GM19099 (cell line): ENCODE data around the gene KCNA10.

Experiments
- POLR2A ChIP-seq: IDR thresholded peaks from 3 replicates; pipeline ENCODE4 v1.6.1; 2011; ENCODE audit warnings: low read depth; ENCODE audit not compliant: insufficient read length; ENCODE audit errors: extremely low read depth

The KCNA10 gene

GRCh38 chr1:110519125-110519810 is at the start of gene KCNA10:
KCNA10 (minus strand) TSS chr1:110519175; CDS start chr1:110518787, 388 bp downstream.
- no peak for TF ChIP-seq POLR2A

- no peak for TF ChIP-seq POLR2A
Observed at GRCh38 chr1:110566836-110567235, 47.9 kb upstream of the KCNA10 start.

- no peak for TF ChIP-seq POLR2A
Observed at GRCh38 chr1:110565565-110565964, 46.6 kb upstream of the KCNA10 start.

GRCh38 chr1:110563089-110563488 is 44.1 kb upstream of the KCNA10 start:
- TF ChIP-seq POLR2A: no peak

- no peak for TF ChIP-seq POLR2A
Observed at GRCh38 chr1:110561596-110561995, 42.6 kb upstream of the KCNA10 start.

- TF ChIP-seq POLR2A: no peak
Observed at GRCh38 chr1:110559157-110559556, 40.2 kb upstream of the KCNA10 start.

GRCh38 chr1:110557481-110557880 is 38.5 kb upstream of the KCNA10 start:
- TF ChIP-seq POLR2A: no peak

GRCh38 chr1:110556471-110556807 is 37.5 kb upstream of the KCNA10 start:
- TF ChIP-seq POLR2A: no peak

GRCh38 chr1:110555807-110556470 is 37.0 kb upstream of the KCNA10 start:
- no peak for TF ChIP-seq POLR2A

- TF ChIP-seq POLR2A: no peak
Observed at GRCh38 chr1:110554871-110555801, 36.2 kb upstream of the KCNA10 start.

- TF ChIP-seq POLR2A: no peak
Observed at GRCh38 chr1:110551278-110551809, 32.4 kb upstream of the KCNA10 start.

- no peak for TF ChIP-seq POLR2A
Observed at GRCh38 chr1:110549831-110550230, 30.9 kb upstream of the KCNA10 start.

GRCh38 chr1:110548381-110548780 is 29.4 kb upstream of the KCNA10 start:
- TF ChIP-seq POLR2A: no peak

- no peak for TF ChIP-seq POLR2A
Observed at GRCh38 chr1:110547017-110547416, 28.0 kb upstream of the KCNA10 start.

GRCh38 chr1:110545492-110545891 is 26.5 kb upstream of the KCNA10 start:
- no peak for TF ChIP-seq POLR2A
